Right lobe of liver (tissue), 4 donors: Measurements from ENCODE around the gene RFXAP.

Experiments used
- POLR2A ChIP-seq: fragments of 450-650 bp; IDR thresholded peaks from one replicate; pipeline ENCODE4 v1.6.1; 2017; ENCODE audit warnings: antibody characterized with exemption, mild to moderate bottlenecking
- TF ChIP-seq, protein P1 (sequence below), 4 donors: fragments of 200-600 bp in 3 of 4; fragments of 450-650 bp in 1 of 4; IDR thresholded peaks; one replicate each; pipeline versions ENCODE4 v1.5.1 to v1.8.0; 2016 to 2022; ENCODE audit warnings: antibody characterized with exemption in 4 of 4, mild to moderate bottlenecking in 2 of 4
- donor health status: DM: no; HTN: no; CAD: no.
- donor health status: DM: no; HTN: no; CAD: no.
- donor health status: DM: no; HTN: yes; CAD: no.

DNA sequence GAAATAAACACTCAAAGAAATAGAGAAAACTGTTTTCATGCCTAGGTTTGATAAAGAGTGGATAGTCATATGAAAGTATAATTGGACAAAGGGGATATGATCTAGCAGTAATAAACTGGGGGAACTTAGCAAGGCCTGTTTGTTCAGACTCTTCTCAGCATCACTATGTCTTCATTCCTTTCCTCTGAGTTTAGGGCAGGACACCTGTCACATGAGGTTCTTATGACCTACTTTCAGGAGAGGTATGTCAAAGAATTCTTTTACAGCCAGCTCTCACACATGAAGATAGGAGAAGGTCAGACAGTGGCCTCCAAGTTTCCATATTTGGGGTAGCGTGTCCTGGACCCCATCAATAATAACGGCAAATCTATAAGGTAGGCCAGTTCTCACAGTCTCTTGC is 11.4 kb upstream of the RFXAP start:
- TF ChIP-seq, protein P1, sequence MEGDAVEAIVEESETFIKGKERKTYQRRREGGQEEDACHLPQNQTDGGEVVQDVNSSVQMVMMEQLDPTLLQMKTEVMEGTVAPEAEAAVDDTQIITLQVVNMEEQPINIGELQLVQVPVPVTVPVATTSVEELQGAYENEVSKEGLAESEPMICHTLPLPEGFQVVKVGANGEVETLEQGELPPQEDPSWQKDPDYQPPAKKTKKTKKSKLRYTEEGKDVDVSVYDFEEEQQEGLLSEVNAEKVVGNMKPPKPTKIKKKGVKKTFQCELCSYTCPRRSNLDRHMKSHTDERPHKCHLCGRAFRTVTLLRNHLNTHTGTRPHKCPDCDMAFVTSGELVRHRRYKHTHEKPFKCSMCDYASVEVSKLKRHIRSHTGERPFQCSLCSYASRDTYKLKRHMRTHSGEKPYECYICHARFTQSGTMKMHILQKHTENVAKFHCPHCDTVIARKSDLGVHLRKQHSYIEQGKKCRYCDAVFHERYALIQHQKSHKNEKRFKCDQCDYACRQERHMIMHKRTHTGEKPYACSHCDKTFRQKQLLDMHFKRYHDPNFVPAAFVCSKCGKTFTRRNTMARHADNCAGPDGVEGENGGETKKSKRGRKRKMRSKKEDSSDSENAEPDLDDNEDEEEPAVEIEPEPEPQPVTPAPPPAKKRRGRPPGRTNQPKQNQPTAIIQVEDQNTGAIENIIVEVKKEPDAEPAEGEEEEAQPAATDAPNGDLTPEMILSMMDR (IDR thresholded peaks at IDR 0.05), result no peak
- TF ChIP-seq POLR2A, result no peak
